Measurements from ENCODE around the gene ARCN1.

GRCh38 chr11:118612378-118612777 lies 40.2 kb downstream of the ARCN1 start:
- TF ChIP-seq CTCF (IDR thresholded peaks at IDR 0.05; ENCODE audit: borderline replicate concordance, extremely low read depth, low read length, poor library complexity, severe bottlenecking) (no peak), EZH2 (IDR thresholded peaks at IDR 0.05; ENCODE audit: borderline replicate concordance, low read depth, low read length, severe bottlenecking) (no peak)

Data from DND-41 (cell line).